Activated CD8-positive, alpha-beta memory T cell treated with anti-CD3 and anti-CD28 coated beads, Interleukin-2, amount 50 U/mL, for 48 hours (primary cell): ENCODE measurements around the gene ARMC7.
"Not testable (repeated sequence)": the region's sequence is repeated elsewhere in the genome, so short reads cannot be mapped to it uniquely, and the experiment has no call there.

Experiments used
- DNase-seq: peaks from one replicate; pipeline ENCODE4 v3.0.0-alpha.2; 2020

ARMC7 gene

DNA sequence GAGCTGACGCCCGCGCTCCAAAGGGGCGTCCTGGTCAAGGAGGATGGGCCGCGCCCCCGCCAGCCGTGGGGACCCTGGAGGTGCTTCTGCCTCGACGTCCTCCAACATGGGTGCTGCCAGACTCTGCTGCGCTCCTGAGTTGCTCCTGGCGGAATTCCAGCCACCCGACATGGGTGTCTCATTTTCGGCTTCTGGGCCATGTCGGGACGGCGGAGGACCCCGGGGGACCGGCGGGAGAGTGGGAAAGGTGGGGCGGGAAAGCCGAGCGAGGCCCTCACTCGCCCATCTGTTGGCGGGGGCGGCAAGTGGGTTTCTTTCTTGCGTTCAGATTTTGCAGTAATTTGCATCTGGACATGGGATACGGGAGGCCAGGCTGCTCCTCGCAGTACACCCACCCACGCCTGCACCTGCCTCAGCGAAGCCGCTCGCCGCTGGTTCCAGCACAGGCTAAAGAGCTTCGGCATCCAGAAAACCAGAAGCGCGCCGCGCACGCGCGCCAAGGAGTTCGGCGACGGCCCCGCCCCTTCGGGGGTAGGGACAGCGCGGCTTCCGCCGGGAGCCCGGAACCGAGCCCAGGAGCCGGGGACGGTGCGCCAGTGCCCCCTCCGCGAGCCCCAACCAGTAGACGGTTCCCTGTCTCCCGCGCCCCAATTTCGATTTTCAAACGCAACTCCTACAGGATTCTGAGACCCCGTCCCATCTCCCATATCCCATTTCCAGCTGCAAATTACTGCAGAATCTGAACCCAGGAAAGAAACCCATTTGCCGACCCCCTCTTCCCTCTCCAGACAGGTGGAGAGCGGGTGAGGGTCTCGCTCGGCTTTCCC, at the start of gene ARMC7:
Gene ARMC7 (plus strand): TSS at position 563 of the 827 bp plus-strand sequence. CDS start 320 bp downstream, outside the sequence.
- peak; percentile 97 for DNase-seq

DNA sequence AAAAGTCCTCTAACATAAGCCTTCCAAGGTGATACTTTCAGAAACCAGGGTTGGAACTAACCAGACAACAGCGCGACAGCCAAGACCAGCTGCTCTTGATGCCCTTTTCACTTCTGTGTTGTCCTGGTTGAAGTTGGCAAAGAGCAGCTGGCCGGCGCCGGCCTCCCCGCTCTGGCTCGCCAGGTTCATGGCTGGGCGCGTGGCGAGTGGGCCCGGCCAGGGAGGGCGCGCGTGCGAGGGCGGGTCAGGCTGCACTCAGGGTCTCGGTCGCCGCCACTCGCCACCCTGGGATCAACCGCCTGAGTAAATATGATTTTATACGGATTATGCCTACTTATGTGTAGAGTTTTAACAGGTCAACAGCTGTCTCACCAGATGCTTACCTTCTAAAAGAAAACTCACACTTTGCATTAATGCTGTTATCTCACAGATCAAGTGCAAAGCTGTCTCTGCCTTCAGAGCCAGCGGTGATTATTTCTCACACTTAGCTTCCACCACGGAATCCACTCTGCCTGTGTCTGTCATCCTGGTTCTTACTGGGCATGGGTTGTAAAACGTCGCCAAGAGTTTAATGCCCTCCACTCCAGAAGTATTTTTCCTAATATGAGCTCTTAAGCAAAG, 49.2 kb upstream of the ARMC7 start:
- DNase-seq = no peak

DNA sequence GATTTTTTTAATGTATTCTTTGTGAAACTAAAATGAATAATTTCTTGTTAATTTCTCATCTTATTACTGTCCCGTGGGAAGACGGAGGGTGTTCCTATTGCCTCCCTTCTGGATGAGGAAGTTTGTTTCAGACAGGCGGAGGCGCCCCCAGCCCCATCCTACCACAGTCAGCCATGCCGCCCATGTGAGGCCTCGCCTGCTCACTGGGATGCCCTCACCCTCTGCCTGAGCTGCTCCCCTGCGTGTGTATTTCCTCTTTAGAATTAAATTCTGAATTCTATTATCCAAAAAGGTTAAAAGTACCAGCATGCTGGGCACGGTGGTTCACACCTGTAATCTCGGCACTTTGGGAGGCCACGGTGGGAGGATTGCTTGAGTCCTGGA, 48.7 kb upstream of the ARMC7 start:
- no peak for DNase-seq

DNA sequence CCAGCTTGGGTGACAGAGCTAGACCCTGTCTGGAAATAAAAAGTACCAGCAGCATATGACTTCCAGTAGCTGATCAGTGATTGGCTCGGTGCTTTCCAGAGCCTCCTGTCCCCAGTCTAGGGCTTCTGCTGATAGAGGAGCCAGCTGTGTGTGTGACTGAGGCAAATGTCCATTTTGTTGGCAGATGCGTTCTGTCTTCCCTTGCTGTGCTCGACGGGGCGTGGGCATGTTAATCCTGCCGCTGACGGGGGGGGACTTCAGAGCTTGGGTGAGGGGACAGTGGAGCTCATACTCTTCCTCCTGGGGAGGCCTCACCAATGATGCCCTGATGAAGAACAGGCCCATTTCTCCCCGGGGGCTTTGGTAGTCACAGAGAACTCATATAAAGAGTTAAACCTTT, 48.2 kb upstream of the ARMC7 start:
- DNase-seq = no peak

DNA sequence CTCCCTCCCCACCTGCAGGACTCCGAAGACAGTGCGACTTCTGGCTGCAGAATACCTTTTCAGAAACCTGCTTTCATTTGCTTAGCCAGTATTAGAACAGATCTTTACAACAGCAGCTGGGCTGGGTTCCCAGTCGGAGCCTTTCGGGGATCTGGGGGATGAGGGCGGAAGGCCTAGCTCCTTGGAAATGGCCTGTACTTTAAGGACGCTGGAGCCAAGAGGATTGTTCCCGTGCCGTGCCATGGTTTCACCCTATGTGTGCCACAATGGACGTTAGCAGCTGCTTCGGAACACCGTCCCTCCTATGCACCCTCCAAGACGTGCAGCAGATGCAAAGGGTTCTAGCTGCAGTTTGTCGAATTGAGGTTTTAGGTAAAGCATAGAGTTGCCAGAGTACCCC, 46.6 kb upstream of the ARMC7 start:
- no peak for DNase-seq

DNA sequence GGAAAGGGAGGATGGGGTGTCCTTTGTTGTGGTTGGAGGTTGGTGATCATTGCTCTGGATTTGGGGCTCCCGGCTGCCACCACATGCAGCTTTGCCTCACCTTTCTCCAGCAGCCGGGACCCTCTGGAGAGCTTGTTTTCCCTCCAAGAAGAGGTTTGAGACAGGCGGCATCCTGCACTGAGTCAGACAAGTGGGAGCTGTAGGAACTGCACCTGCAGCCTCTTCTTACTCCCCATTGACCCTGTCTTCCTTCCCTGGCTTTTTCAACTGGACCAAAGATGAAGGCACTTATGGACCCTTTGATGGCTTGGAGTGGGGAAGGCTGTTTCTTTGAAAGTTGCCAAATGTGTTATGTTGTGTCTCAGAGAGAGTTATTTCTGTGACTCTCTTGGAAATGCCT, 46.1 kb upstream of the ARMC7 start:
- DNase-seq = no peak

DNA sequence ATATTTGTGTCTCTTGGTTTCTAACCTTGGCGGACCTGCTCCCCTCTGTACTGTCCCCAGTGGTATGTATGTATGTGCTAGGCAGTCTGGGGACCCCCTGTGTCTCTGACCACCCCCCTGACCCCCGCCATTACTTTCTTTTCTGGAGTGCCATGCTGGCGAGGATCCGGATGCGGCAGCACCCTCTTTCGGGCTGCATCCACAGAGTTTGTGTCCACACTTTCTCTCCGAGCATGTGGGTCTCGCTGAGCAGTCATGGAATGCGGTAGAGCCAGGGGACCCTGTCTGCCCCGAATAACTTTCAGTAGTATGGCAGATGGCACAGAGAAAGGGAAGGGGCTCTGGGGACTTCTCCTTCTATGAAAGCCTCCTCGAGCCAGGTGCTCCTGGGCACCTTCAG, 45.7 kb upstream of the ARMC7 start:
- DNase-seq = no peak

DNA sequence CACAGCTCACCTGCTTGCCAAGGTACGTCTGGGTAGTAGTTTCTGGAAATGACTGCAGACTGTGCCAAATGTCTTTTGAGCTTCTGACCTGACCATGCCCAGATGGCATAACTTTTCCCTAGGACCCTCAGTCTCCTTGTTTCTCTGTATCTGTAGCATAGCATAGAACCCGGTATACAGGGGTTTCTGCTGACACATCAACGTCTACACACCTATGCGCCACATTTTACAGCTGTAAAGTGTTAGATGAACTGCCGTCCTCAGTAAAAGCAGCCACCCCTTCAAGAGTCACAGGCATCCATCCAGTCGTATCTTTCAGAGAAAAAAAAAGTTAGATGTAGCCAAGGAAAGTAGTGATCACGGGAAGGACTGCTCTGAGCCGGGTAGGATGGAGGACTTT, 45.3 kb upstream of the ARMC7 start:
- no peak for DNase-seq

DNA sequence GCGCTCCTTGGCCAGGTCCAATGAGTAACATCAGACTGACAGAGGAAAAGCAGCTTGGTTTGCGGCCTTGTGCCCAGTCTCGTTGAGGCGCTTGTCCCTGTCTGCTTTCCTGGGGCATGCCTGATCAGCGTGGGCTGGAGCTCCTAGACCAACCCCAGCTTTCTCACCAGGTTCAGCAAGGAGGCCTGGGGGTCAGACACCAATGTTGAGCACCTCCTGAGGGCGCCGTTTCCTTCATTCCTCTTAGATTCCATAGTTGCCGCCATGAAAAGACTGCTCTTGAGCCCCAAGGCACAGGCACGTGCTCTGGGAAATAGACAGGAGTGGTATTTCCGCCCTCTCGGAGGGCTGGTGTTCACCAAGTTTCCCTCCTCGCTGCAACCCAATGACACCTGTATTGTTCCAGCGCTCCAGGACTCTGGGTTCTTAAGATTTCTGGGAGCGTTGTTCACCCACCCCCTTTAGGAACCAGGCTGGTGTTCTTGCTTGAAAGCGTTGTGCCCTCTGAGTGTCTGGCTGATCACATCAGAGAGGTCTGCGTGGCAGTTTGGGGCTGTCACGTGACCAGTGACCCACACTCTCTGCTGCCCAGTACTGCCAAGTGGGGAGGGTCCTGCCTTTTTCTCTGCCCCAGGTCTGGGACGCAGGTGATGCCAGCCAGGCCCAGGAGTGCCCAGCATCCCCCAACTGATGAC, 44.8 kb upstream of the ARMC7 start:
- no peak for DNase-seq

DNA sequence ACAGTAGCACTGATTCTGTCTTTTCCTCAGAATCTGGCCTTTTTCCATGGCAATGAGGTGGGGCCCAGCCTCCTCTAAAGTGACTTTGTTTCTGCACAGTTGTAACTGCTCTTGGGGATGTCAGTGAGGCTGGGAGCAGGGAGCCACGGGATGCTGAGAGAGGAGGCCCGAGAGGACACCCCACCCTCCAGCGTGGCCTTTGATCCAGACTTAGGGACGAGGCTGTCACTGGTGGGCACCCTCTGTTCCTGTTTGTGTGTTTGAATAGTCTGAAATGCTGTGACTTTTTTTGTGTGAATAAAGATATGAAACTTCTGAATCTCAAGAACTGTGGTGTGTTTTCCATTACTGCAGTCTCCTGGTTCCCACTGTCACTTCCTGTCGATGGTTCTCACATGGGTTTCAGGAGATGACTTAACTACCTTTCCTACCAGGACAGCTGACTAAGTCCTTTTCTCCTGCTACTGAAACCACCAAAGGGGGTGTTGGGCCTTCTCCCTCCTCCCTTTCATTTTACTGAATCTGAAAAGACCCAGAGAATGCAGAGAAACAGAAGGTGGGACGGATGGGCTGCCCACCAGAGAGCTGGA, 44.1 kb upstream of the ARMC7 start:
- DNase-seq = no peak

DNA sequence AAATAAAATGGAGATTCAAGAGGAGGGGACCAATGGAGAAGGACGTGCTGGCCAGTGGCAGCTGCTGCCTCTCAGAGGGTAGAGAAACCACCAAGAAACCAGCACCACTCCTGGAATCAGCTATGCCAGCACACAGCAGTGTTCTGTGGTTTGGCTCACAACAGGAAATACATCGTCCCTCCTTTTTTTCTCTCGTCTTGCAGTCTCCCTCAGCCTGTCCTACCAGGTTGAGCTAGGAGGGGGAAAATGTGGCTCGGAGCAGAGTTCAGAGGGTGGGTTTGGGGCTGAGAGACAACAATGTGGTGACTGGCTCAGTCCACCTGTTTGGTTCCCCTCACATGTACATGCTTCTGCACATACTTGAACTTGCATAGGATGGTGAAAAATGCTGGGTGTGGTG, 41.9 kb upstream of the ARMC7 start:
- no peak for DNase-seq

DNA sequence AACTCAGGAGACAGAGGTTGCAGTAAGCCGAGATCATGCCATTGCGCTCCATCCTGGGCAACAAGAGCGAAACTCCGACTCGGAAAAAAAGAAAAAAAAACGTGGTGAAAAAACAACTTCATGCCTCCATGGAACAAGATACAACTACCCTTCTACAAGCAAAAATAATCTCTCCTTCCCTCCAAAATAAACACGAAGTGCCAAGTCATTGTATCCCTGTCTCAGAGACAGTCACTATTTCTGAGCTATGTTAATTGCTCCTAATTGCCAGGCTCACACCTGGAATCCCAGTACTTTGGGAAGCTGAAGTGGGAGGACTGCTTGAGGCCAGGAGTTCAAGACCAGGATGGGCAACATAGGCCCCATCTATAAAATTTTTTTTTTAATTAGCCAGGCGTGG, 41.0 kb upstream of the ARMC7 start:
- no peak for DNase-seq

DNA sequence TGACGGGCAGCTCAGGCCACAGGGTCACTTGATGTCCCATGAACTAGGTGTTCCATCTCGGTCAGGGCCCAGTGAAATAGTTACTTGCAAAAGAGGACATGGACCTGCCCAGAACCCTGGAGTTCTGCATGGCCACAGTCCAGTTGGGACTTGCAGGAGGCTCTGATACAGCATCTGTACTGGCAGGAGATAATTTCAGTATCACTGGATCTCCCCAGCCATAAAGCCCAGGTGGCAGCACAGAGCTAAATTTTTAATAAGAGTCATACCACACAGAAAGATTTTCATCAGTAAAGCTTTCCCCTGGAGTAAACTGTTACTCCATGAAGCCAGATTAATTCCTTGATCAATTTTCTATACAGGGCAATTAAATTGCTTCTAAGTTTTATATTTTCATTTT, 40.0 kb upstream of the ARMC7 start:
- DNase-seq = no peak

DNA sequence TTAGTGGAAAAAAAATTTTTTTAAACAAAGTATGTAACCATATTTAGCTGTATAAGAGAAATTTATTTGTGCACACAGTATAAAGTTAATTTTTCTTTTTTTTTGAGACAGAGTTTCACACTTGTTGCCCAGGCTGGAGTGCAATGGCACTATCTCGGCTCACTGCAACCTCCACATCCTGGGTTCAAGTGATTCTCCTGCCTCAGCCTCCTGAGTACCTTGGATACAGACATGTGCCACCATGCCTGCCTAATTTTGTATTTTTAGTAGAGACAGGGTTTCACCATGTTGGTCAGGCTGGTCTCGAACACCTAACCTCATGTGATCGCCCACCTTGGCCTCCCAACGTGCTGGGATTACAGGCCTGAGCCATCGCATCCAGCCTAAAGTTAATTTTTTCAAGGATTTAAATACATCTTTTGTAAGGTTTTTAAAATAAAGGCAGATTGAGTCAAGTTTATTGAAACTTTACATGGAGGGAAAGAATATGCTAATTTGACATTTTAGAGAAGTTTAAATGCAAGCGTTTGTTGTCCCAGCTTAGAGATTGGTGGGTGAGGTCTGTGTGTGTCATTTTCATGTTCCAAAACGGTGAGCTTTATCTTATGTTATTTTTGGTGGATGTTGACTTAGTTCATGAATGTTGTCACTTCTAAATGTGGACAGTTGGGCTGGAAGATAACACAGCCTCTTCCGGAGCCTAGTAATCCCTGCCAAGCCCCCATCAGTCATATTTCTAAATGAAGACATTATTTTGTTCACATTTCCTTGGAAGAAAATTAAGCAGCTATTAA, 38.1 kb upstream of the ARMC7 start:
- not testable (repeated sequence) for DNase-seq

DNA sequence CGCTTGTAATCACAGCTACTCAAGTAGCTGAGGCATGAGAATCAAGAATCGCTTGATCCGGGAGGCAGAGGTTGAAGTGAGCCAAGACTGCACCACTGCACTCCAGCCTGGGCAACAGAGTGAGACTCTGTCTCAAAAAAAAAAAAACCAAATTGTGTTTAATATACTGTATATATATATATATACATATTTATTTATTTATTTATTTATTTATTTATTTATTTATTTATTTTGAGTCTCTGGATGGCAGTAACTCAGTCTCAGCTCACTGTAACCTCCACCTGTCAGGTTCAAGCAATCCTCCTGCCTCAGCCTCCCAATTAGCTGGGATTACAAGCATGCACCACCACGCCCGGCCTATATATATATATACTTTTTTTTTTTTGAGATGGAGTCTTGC, 36.9 kb upstream of the ARMC7 start:
- DNase-seq = not testable (repeated sequence)

DNA sequence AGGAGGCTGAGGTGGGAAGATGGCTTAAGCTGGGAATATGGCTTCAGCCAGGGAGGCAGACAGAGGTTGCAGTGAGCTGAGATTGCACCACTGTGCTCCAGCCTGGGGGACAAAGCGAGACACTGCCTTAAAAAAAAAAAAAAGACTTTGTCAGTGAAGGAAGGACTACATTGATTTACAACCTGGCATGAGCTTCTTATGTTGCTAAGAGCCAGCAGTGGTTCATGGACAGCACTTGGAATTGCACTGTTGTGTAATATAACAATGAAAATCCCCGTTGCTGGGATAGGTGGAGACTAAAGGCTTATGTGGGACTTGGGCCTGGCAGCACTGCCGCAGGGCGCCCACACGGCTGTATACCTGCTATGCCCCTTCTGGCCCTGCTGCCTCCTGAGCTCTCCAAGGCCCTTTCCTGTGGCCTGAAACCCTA, 36.1 kb upstream of the ARMC7 start:
- no peak for DNase-seq

DNA sequence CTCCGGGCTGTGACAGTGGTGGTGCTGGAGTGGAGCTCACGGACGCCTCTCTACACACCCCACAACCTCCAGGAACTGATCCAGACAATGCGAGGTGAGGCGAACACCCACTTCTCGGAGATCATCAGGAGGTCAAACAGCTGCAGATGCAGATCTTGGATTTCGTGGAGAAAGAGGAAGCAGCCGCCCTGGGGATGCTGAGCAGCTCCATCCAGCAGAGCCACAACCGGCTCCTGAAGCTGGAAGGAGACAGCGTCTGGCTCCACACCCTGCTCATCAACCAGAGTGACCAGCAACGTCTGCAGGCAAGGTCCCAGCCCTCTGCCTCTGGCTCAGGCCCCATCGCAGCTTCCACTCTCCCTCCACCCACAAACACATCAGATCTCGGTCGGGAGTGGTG, 35.2 kb upstream of the ARMC7 start:
- DNase-seq = no peak

DNA sequence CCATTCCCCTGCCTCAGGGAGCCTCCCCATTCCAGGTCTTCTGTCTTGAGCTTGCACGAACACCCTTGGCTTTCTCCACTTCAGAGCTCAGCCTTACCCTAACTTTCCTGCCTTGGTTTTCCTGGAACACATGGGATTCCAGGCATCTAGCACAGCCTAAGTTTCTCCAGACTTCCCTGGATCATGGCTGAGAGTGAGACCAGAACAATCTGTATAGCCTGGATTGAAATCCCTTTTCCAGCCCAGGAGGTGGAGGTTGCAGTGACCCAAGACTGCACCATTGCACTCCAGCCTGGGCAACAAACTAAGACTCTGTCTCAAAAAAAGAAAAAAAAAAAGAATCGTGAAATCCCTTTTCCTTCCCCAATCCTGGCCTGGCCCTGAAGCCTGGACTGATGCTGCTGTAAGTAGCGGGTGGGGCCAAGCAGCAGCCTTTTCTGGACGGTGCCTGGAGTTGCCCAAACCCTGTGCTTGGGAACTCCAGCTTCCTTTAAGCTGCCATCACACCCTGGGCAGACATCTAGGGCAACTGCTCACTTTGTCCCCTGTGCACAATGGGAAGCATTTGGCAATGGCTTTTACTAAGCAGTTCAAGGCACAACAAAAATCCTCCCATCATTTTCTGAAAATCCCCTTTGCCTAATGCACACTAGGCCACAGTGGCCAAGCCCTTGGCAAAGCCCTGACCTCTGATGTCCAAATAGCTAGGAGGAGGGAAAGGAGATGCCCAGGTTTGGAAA, 34.0 kb upstream of the ARMC7 start:
- DNase-seq = no peak

DNA sequence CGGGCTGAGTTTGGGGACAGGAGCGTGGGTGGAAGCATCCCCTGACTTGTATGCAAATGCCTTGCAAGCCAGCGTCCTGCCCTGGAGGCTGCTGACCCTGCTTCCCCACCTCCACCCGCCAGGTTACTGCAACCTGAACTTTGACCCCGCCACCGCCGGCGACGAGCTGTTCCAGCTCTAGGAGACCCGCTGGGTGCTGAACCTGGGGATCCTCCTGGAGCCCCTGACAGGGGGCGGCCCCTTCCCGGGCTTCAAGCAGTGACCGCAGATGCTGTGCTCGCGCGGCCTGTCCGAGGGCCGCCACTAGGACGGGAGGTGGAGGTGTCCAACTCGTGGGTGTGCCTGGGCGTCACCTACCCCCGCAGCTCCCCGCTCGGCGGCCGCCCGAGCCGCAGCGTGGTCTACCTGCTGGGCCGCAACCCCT, 32.7 kb upstream of the ARMC7 start:
- no peak for DNase-seq

DNA sequence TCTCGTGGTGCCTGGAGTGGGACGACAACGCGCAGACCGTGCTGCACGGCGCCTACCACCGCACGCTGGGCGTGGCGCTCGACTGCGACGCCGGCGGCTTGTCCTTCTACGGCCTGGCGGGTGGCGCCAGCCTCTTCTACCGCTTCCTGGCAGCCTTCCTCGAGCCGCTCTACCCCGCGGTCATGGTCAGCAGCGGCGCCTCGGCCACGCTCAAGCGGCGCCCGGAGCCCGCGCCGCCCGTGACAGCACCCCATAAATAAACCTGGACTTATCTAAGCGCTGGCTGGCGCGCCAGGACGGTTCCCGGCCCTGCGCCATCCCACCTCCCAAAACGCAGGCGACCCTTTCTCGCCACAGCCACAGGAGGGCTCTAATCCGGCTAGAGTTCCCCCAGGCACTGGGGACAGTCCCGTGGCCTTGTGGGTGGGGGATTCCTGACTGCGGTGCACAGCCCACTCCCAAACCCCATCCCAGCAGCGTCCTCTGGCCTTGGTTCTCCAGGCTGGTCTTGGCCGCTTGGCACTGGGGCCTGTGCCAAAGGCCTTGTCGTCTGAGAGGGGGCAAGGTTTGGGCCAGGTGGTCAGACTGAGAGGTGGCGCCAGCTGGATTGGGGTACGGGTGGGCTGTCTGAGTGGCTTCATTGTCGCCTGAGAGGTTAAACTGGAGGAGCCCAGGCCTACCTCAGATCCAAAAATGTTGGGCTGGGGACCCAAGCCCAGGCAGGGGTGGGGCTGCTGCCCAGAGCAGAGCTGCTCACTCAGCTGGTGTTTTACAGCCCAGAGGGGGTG, 32.1 kb upstream of the ARMC7 start:
- peak; percentile 79 for DNase-seq
